Measurements from ENCODE around the gene NRXN2. TPM values are rescaled to one million over a fixed set of nuclear protein-coding genes. Genes with fewer than 3 reads are reported as not detected.
A peak's percentile ranks its signal among the peaks of the same experiment; 100 is the strongest.

The NRXN2 gene
- total and polyA plus RNA-seq, 11 donors: 0.42 to 5.5 (median 0.92) TPM; not detected in 1

- peaks cover 6 to 64% (median 25%) of the 10 kb centered on the region in 9 donors for H3K27me3 ChIP-seq
- H3K4me3 ChIP-seq: peak overlapping the region in 5 of 12 donors; percentile 7 to 23 (median 15)
- peaks cover 0 to 17% (median 0%) of the 10 kb centered on the region in 12 donors for H3K4me1 ChIP-seq
- H3K9me3 ChIP-seq: no peaks in the 10 kb centered on the region
- ATAC-seq (peak in 2 of 4 donors; percentile 41 to 55), DNase-seq (no peak)
- intact Hi-C loops (cut with DNase I): no loop called here
- H3K36me3 ChIP-seq: peaks cover 0 to 3% (median 0%) of the 10 kb centered on the region in 9 donors
- H3K27ac ChIP-seq: peak overlapping the region in 1 of 12 donors; percentile 73
- no peak for TF ChIP-seq POLR2A (IDR thresholded peaks at IDR 0.05)
- TF ChIP-seq, protein P1, sequence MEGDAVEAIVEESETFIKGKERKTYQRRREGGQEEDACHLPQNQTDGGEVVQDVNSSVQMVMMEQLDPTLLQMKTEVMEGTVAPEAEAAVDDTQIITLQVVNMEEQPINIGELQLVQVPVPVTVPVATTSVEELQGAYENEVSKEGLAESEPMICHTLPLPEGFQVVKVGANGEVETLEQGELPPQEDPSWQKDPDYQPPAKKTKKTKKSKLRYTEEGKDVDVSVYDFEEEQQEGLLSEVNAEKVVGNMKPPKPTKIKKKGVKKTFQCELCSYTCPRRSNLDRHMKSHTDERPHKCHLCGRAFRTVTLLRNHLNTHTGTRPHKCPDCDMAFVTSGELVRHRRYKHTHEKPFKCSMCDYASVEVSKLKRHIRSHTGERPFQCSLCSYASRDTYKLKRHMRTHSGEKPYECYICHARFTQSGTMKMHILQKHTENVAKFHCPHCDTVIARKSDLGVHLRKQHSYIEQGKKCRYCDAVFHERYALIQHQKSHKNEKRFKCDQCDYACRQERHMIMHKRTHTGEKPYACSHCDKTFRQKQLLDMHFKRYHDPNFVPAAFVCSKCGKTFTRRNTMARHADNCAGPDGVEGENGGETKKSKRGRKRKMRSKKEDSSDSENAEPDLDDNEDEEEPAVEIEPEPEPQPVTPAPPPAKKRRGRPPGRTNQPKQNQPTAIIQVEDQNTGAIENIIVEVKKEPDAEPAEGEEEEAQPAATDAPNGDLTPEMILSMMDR (IDR thresholded peaks at IDR 0.05): no peak
- WGBS, 4 donors: 13 to 20% (median 16%) methylated on average over 27 to 37 of the region's 37 CpGs
Observed at GRCh38 chr11:64638018-64638665, 84.9 kb downstream of the NRXN2 start.

- intact Hi-C loops (cut with DNase I): no loop called here
- peaks cover 5 to 57% (median 23%) of the 10 kb centered on the region in 9 donors for H3K27me3 ChIP-seq
- peak overlapping the region in 5 of 12 donors; percentile 7 to 23 (median 15) for H3K4me3 ChIP-seq
- peaks cover 0 to 3% (median 0%) of the 10 kb centered on the region in 9 donors for H3K36me3 ChIP-seq
- H3K27ac ChIP-seq: peak overlapping the region in 1 of 12 donors; percentile 73
- ATAC-seq: peak in 2 of 4 donors; percentile 14 to 26
- TF ChIP-seq, protein P1 (IDR thresholded peaks at IDR 0.05): no peak
- peaks cover 0 to 11% (median 0%) of the 10 kb centered on the region in 12 donors for H3K4me1 ChIP-seq
- WGBS, 4 donors: 40 to 62% (median 52%) methylated on average over 12 to 15 of the region's 15 CpGs
- H3K9me3 ChIP-seq: no peaks in the 10 kb centered on the region
- DNase-seq: no peak
Observed at GRCh38 chr11:64637334-64638017, 85.5 kb downstream of the NRXN2 start.

- peaks cover 0 to 36% (median 8%) of the 10 kb centered on the region in 9 donors for H3K27me3 ChIP-seq
- no peaks in the 10 kb centered on the region for H3K9me3 ChIP-seq
- 73 to 82% (median 76%) methylated on average over 7 of the region's 7 CpGs for WGBS, 4 donors
- no peak for ATAC-seq
- peaks cover 0 to 12% (median 0%) of the 10 kb centered on the region in 12 donors for H3K4me1 ChIP-seq
- intact Hi-C loops (cut with DNase I): no loop called here
- TF ChIP-seq POLR2A (IDR thresholded peaks at IDR 0.05): no peak
- TF ChIP-seq, protein P1 (IDR thresholded peaks at IDR 0.05): no peak
- H3K4me3 ChIP-seq: no peak overlapping the region
- H3K36me3 ChIP-seq: peaks cover 0 to 3% (median 0%) of the 10 kb centered on the region in 9 donors
- DNase-seq: no peak
- H3K27ac ChIP-seq: no peak overlapping the region
Observed at GRCh38 chr11:64633555-64634159, 89.3 kb downstream of the NRXN2 start.

DNA sequence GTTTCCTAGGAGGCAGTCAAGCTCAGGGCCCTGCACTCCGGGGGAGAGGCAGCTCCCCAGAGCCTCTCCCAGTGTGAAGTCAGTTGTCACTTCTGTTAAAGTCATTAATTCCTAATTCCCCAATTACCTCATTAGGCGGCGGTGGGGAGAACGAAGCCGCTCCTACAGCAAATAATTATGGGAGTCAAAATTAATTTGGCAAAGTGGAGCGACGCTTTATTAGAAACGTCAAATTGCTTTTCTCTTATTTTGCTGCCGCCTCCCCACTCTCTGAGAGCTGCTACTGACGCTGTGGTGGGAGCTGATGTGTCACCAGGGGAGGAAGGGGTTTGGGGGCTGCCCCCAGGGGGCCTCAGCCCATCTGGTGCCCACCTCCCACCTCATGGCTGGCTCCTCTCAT lies 90.3 kb downstream of the NRXN2 start:
- intact Hi-C loops (cut with DNase I): no loop called here
- Histone ChIP-seq H3K27ac (no peak overlapping the region), H3K27me3 (peaks cover 0 to 28% (median 4%) of the 10 kb centered on the region in 9 donors), H3K4me3 (no peak overlapping the region), H3K9me3 (no peaks in the 10 kb centered on the region), H3K4me1 (peaks cover 0 to 5% (median 0%) of the 10 kb centered on the region in 12 donors), H3K36me3 (peaks cover 0 to 3% (median 0%) of the 10 kb centered on the region in 9 donors)
- 66 to 79% (median 75%) methylated on average over 10 of the region's 10 CpGs for WGBS, 4 donors
- TF ChIP-seq, protein P1 (IDR thresholded peaks at IDR 0.05): no peak
- TF ChIP-seq POLR2A (IDR thresholded peaks at IDR 0.05): no peak
- ATAC-seq: no peak
- no peak for DNase-seq

Data from heart left ventricle (tissue), 16 donors.